Measurements from ENCODE around the gene CEBPA. TPM values are rescaled to one million over a fixed set of nuclear protein-coding genes. Genes with fewer than 3 reads are reported as not detected.

CEBPA gene
- total RNA-seq, 2 experiments from 2014 or later = 0.11 TPM; not detected in 1

GRCh38 chr19:33304371-33304759 is 2.0 kb upstream of the CEBPA start:
- Mint-ChIP-seq H3K27ac (no peak overlapping the region), H3K36me3 (ENCODE audit: low read depth) (no peaks in the 10 kb centered on the region), H3K9me3 (ENCODE audit: insufficient read depth) (no peaks in the 10 kb centered on the region), H3K4me3 (no peak overlapping the region), H3K27me3 (ENCODE audit: low read depth) (peaks cover 39% of the 10 kb centered on the region), H3K4me1 (ENCODE audit: low read depth) (no peaks in the 10 kb centered on the region)
- DNase-seq (no peak), ATAC-seq (no peak)
- CTCF ChIA-PET = no interaction called here
- POLR2A ChIA-PET = no interaction called here

- no peaks in the 10 kb centered on the region for H3K4me1 Mint-ChIP-seq (ENCODE audit: low read depth)
- no peaks in the 10 kb centered on the region for H3K9me3 Mint-ChIP-seq (ENCODE audit: insufficient read depth)
- DNase-seq (no peak), ATAC-seq (no peak)
- no peak overlapping the region for H3K27ac Mint-ChIP-seq
- H3K36me3 Mint-ChIP-seq (ENCODE audit: low read depth) = no peaks in the 10 kb centered on the region
- H3K4me3 Mint-ChIP-seq = no peak overlapping the region
- H3K27me3 Mint-ChIP-seq (ENCODE audit: low read depth) = peaks cover 44% of the 10 kb centered on the region
- CTCF ChIA-PET = interaction anchor here (0.6 to 1.1 kb wide), 2 partner anchors 16 to 213 kb away, joined by 3 read pairs; no protein-coding TSS in a partner anchor
- POLR2A ChIA-PET = no interaction called here
These were observed 1.5 kb upstream of the CEBPA start for GRCh38 chr19:33303791-33304345.

- ATAC-seq = peak; percentile 27
These were observed 848 bp upstream of the CEBPA start for GRCh38 chr19:33302974-33303790.

GRCh38 chr19:33301900-33302174 is 497 bp downstream of the CEBPA start:
- H3K9me3 Mint-ChIP-seq (ENCODE audit: insufficient read depth) = no peaks in the 10 kb centered on the region
- CTCF ChIA-PET = interaction anchor here (1.1 kb wide), 1 partner anchor 67 kb away, joined by 3 read pairs; no protein-coding TSS in a partner anchor

More at GRCh38 chr19:33302974-33303790, 848 bp upstream of the CEBPA start:
- DNase-seq = no peak
- Mint-ChIP-seq H3K9me3 (ENCODE audit: insufficient read depth) (no peaks in the 10 kb centered on the region), H3K27ac (no peak overlapping the region), H3K36me3 (ENCODE audit: low read depth) (no peaks in the 10 kb centered on the region), H3K4me1 (ENCODE audit: low read depth) (no peaks in the 10 kb centered on the region), H3K27me3 (ENCODE audit: low read depth) (peaks cover 43% of the 10 kb centered on the region), H3K4me3 (peak overlapping the region; percentile 48)
- CTCF ChIA-PET = interaction anchor here (0.6 to 1.1 kb wide), 3 partner anchors 16 to 213 kb away, joined by 3 read pairs; no protein-coding TSS in a partner anchor
- POLR2A ChIA-PET = no interaction called here

GRCh38 chr19:33301144-33301899 is 1.0 kb downstream of the CEBPA start:
- H3K27ac Mint-ChIP-seq = no peak overlapping the region
- DNase-seq = no peak
- H3K9me3 Mint-ChIP-seq (ENCODE audit: insufficient read depth) = no peaks in the 10 kb centered on the region
- CTCF ChIA-PET = interaction anchor here (1.5 kb wide), 1 partner anchor 105 kb away, joined by 3 read pairs; no protein-coding TSS in a partner anchor
- no peak overlapping the region for H3K4me3 Mint-ChIP-seq
- POLR2A ChIA-PET = no interaction called here
- peaks cover 42% of the 10 kb centered on the region for H3K27me3 Mint-ChIP-seq (ENCODE audit: low read depth)
- ATAC-seq = no peak
- no peaks in the 10 kb centered on the region for H3K36me3 Mint-ChIP-seq (ENCODE audit: low read depth)
- H3K4me1 Mint-ChIP-seq (ENCODE audit: low read depth) = no peaks in the 10 kb centered on the region

More at GRCh38 chr19:33301900-33302174, 497 bp downstream of the CEBPA start:
- ATAC-seq (no peak), DNase-seq (no peak)
- POLR2A ChIA-PET = no interaction called here
- no peaks in the 10 kb centered on the region for H3K36me3 Mint-ChIP-seq (ENCODE audit: low read depth)
- H3K4me3 Mint-ChIP-seq = no peak overlapping the region
- H3K27ac Mint-ChIP-seq = no peak overlapping the region
- peaks cover 43% of the 10 kb centered on the region for H3K27me3 Mint-ChIP-seq (ENCODE audit: low read depth)
- H3K4me1 Mint-ChIP-seq (ENCODE audit: low read depth) = no peaks in the 10 kb centered on the region

- no peaks in the 10 kb centered on the region for H3K9me3 Mint-ChIP-seq (ENCODE audit: insufficient read depth)
- no peaks in the 10 kb centered on the region for H3K4me1 Mint-ChIP-seq (ENCODE audit: low read depth)
- H3K27ac Mint-ChIP-seq = no peak overlapping the region
- peaks cover 37% of the 10 kb centered on the region for H3K27me3 Mint-ChIP-seq (ENCODE audit: low read depth)
- no peak for DNase-seq
- H3K4me3 Mint-ChIP-seq = no peak overlapping the region
- POLR2A ChIA-PET = no interaction called here
- ATAC-seq = no peak
- H3K36me3 Mint-ChIP-seq (ENCODE audit: low read depth) = no peaks in the 10 kb centered on the region
- CTCF ChIA-PET = interaction anchor here (1.5 kb wide), 1 partner anchor 106 kb away, joined by 3 read pairs; no protein-coding TSS in a partner anchor
These were observed 1.5 kb downstream of the CEBPA start for GRCh38 chr19:33300894-33301143.

- ATAC-seq (no peak), DNase-seq (no peak)
- peaks cover 35% of the 10 kb centered on the region for H3K27me3 Mint-ChIP-seq (ENCODE audit: low read depth)
- H3K4me3 Mint-ChIP-seq = no peak overlapping the region
- H3K4me1 Mint-ChIP-seq (ENCODE audit: low read depth) = no peaks in the 10 kb centered on the region
- H3K36me3 Mint-ChIP-seq (ENCODE audit: low read depth) = no peaks in the 10 kb centered on the region
- H3K27ac Mint-ChIP-seq = no peak overlapping the region
- ChIA-PET POLR2A (no interaction called here), CTCF (interaction anchor here (1.5 kb wide), 1 partner anchor 106 kb away, joined by 3 read pairs; no protein-coding TSS in a partner anchor)
- H3K9me3 Mint-ChIP-seq (ENCODE audit: insufficient read depth) = no peaks in the 10 kb centered on the region
These were observed 2.1 kb downstream of the CEBPA start for GRCh38 chr19:33300009-33300893.

GRCh38 chr19:33299051-33299688 is 3.2 kb downstream of the CEBPA start:
- Mint-ChIP-seq H3K9me3 (ENCODE audit: insufficient read depth) (no peaks in the 10 kb centered on the region), H3K4me3 (no peak overlapping the region), H3K27ac (no peak overlapping the region), H3K36me3 (ENCODE audit: low read depth) (no peaks in the 10 kb centered on the region), H3K27me3 (ENCODE audit: low read depth) (peaks cover 27% of the 10 kb centered on the region), H3K4me1 (ENCODE audit: low read depth) (no peaks in the 10 kb centered on the region)
- DNase-seq = no peak
- POLR2A ChIA-PET = no interaction called here
- ATAC-seq = no peak
- CTCF ChIA-PET = no interaction called here

- ChIA-PET CTCF (no interaction called here), POLR2A (no interaction called here)
These were observed 4.0 kb downstream of the CEBPA start for GRCh38 chr19:33298146-33298911.

GRCh38 chr19:33297401-33298145 is 4.8 kb downstream of the CEBPA start:
- Mint-ChIP-seq H3K27me3 (ENCODE audit: low read depth) (peaks cover 36% of the 10 kb centered on the region), H3K4me1 (ENCODE audit: low read depth) (no peaks in the 10 kb centered on the region), H3K4me3 (no peak overlapping the region), H3K36me3 (ENCODE audit: low read depth) (no peaks in the 10 kb centered on the region), H3K27ac (no peak overlapping the region), H3K9me3 (ENCODE audit: insufficient read depth) (no peaks in the 10 kb centered on the region)
- POLR2A ChIA-PET = no interaction called here
- DNase-seq (no peak), ATAC-seq (no peak)
- CTCF ChIA-PET = interaction anchor here (0.8 kb wide), 1 partner anchor 10 kb away, joined by 3 read pairs; no protein-coding TSS in a partner anchor

More at GRCh38 chr19:33298146-33298911, 4.0 kb downstream of the CEBPA start:
- Mint-ChIP-seq H3K27ac (no peak overlapping the region), H3K9me3 (ENCODE audit: insufficient read depth) (no peaks in the 10 kb centered on the region), H3K4me3 (no peak overlapping the region), H3K36me3 (ENCODE audit: low read depth) (no peaks in the 10 kb centered on the region), H3K4me1 (ENCODE audit: low read depth) (no peaks in the 10 kb centered on the region), H3K27me3 (ENCODE audit: low read depth) (peaks cover 31% of the 10 kb centered on the region)
- no peak for ATAC-seq
- DNase-seq = no peak
